Stomach (tissue), 4 donors: ENCODE data around the gene WDR5.

Experiments used
- CTCF ChIP-seq, 7 experiments: fragments of 450-650 bp in 4 of 7; fragments of 200-600 bp in 3 of 7; sonication (generic) in 3 of 7; IDR thresholded peaks; one replicate each; pipeline ENCODE4 v1.5.1; 2016 to 2019; ENCODE audit warnings: antibody characterized with exemption in 7 of 7, control low read depth in 2 of 7, mild to moderate bottlenecking in 1 of 7
- POLR2A ChIP-seq, 4 donors: fragments of 450-650 bp; IDR thresholded peaks; one replicate each; pipeline ENCODE4 v1.6.1; 2016; ENCODE audit warnings: antibody characterized with exemption in 4 of 4, control low read depth in 2 of 4, mild to moderate bottlenecking in 1 of 4, moderate library complexity in 1 of 4
- POLR2AphosphoS5 ChIP-seq, 3 donors: sonication (generic); formaldehyde crosslinking; IDR thresholded peaks; one replicate each; pipeline ENCODE4 v1.6.1; 2016; ENCODE audit warnings: antibody characterized with exemption in 3 of 3

- TF ChIP-seq CTCF (IDR thresholded peaks at IDR 0.05) (no peak), POLR2AphosphoS5 (IDR thresholded peaks at IDR 0.05) (no peak), POLR2A (IDR thresholded peaks at IDR 0.05) (no peak)
Observed at GRCh38 chr9:134173127-134174072, 37.5 kb downstream of the WDR5 start.
